ENCODE measurements around the gene RRP12. TPM values are rescaled to one million over a fixed set of nuclear protein-coding genes. Genes with fewer than 3 reads are reported as not detected.

RRP12 gene
- total RNA-seq, 1 donor from 2014 or later, result 106 TPM

- peak overlapping the region; percentile 78 for H3K27ac Mint-ChIP-seq
- H3K9me3 Mint-ChIP-seq, result no peaks in the 10 kb centered on the region
- H3K4me3 Mint-ChIP-seq, result peak overlapping the region; percentile 83
- DNase-seq, result peak; percentile 63
- peaks cover 28% of the 10 kb centered on the region for H3K36me3 Mint-ChIP-seq (ENCODE audit: low read depth)
- peaks cover 17% of the 10 kb centered on the region for H3K27me3 Mint-ChIP-seq
- H3K4me1 Mint-ChIP-seq, result peaks cover 45% of the 10 kb centered on the region
- intact Hi-C loops (cut with micrococcal nuclease), result loop anchor here (1.0 to 2.0 kb wide), 2 partner anchors 12 to 54 kb away; no protein-coding TSS in a partner anchor
Observed at GRCh38 chr10:97332591-97333350, 68.4 kb downstream of the RRP12 start.

DNA sequence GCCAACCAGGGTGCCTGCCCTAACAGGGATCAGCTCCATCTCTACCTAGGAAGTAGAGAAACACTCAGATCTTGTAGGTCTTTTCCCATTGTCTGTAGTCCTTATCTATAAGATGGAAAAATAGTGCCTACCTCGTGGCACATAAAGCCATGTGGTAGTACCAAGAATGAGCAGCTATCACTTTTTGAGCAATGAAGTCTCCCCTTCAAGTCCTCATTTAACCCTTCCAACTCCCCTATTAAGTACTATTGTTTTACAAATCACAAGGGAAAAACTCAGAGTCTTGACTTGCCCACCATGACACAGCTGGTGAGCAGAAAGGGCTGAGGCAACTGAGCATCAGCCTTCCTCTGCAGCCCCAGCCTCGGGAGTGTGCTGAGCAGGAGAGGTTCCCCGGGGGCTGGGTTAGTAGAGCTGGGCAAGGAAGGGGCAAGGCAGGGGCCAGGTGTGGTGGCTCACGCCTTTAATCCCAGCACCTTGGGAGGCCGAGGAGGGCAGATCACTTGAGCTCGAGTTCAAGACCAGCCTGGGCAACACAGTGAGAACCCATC is 69.9 kb downstream of the RRP12 start:
- Mint-ChIP-seq H3K27ac (peak overlapping the region; percentile 64), H3K4me3 (peak overlapping the region; percentile 36), H3K36me3 (ENCODE audit: low read depth) (peaks cover 28% of the 10 kb centered on the region), H3K27me3 (peaks cover 4% of the 10 kb centered on the region), H3K4me1 (peaks cover 53% of the 10 kb centered on the region), H3K9me3 (no peaks in the 10 kb centered on the region)
- no peak for DNase-seq
- intact Hi-C loops (cut with micrococcal nuclease), result no loop called here

GRCh38 chr10:97329766-97330165 is 71.4 kb downstream of the RRP12 start:
- H3K4me3 Mint-ChIP-seq, result no peak overlapping the region
- intact Hi-C loops (cut with micrococcal nuclease), result no loop called here
- H3K27ac Mint-ChIP-seq, result no peak overlapping the region
- DNase-seq, result no peak
- H3K4me1 Mint-ChIP-seq, result peaks cover 52% of the 10 kb centered on the region
- peaks cover 28% of the 10 kb centered on the region for H3K36me3 Mint-ChIP-seq (ENCODE audit: low read depth)
- no peaks in the 10 kb centered on the region for H3K9me3 Mint-ChIP-seq
- H3K27me3 Mint-ChIP-seq, result no peaks in the 10 kb centered on the region

- no peak for DNase-seq
- peaks cover 28% of the 10 kb centered on the region for H3K36me3 Mint-ChIP-seq (ENCODE audit: low read depth)
- no peak overlapping the region for H3K27ac Mint-ChIP-seq
- intact Hi-C loops (cut with micrococcal nuclease), result no loop called here
- no peaks in the 10 kb centered on the region for H3K27me3 Mint-ChIP-seq
- H3K4me1 Mint-ChIP-seq, result peaks cover 52% of the 10 kb centered on the region
- no peaks in the 10 kb centered on the region for H3K9me3 Mint-ChIP-seq
- no peak overlapping the region for H3K4me3 Mint-ChIP-seq
Observed at GRCh38 chr10:97328646-97329453, 72.3 kb downstream of the RRP12 start.

- intact Hi-C loops (cut with micrococcal nuclease), result no loop called here
- no peaks in the 10 kb centered on the region for H3K27me3 Mint-ChIP-seq
- no peaks in the 10 kb centered on the region for H3K9me3 Mint-ChIP-seq
- peaks cover 22% of the 10 kb centered on the region for H3K36me3 Mint-ChIP-seq (ENCODE audit: low read depth)
- no peak overlapping the region for H3K4me3 Mint-ChIP-seq
- peaks cover 41% of the 10 kb centered on the region for H3K4me1 Mint-ChIP-seq
- peak overlapping the region; percentile 75 for H3K27ac Mint-ChIP-seq
- no peak for DNase-seq
Observed at GRCh38 chr10:97327348-97328294, 73.5 kb downstream of the RRP12 start.

GRCh38 chr10:97325754-97326153 is 75.4 kb downstream of the RRP12 start:
- Mint-ChIP-seq H3K27ac (no peak overlapping the region), H3K27me3 (peaks cover 3% of the 10 kb centered on the region), H3K9me3 (no peaks in the 10 kb centered on the region), H3K4me3 (no peak overlapping the region), H3K4me1 (peaks cover 37% of the 10 kb centered on the region), H3K36me3 (ENCODE audit: low read depth) (peaks cover 15% of the 10 kb centered on the region)
- DNase-seq, result no peak
- intact Hi-C loops (cut with micrococcal nuclease), result no loop called here

DNA sequence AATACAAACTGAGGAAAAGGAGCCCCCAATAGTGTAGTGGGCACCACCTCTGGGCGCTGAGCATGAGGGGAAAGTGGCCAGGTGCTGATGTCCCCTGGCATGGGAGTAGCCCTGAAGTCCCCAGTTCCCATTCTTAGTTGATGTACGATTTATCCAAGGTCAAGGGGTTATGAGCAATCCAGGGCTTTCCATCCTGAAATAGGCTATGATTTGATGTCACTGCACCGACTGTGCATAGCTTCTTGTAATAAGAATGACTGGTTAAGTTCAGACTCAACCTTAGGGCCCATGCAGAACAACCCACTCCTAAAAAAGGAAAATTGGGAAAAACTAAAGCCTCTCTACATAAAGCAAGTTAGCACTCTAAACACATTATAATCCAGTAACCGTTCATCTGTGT is 77.6 kb downstream of the RRP12 start:
- H3K27ac Mint-ChIP-seq, result no peak overlapping the region
- intact Hi-C loops (cut with micrococcal nuclease), result no loop called here
- peaks cover 9% of the 10 kb centered on the region for H3K27me3 Mint-ChIP-seq

GRCh38 chr10:97321804-97322190 is 79.3 kb downstream of the RRP12 start:
- H3K27me3 Mint-ChIP-seq, result peaks cover 12% of the 10 kb centered on the region
- intact Hi-C loops (cut with micrococcal nuclease), result no loop called here
- no peaks in the 10 kb centered on the region for H3K9me3 Mint-ChIP-seq
- no peak overlapping the region for H3K27ac Mint-ChIP-seq
- H3K36me3 Mint-ChIP-seq (ENCODE audit: low read depth), result peaks cover 6% of the 10 kb centered on the region
- peak overlapping the region; percentile 40 for H3K4me3 Mint-ChIP-seq
- H3K4me1 Mint-ChIP-seq, result peaks cover 27% of the 10 kb centered on the region
- DNase-seq, result no peak

More for the DNA sequence above, 77.6 kb downstream of the RRP12 start:
- Mint-ChIP-seq H3K9me3 (no peaks in the 10 kb centered on the region), H3K4me1 (peaks cover 40% of the 10 kb centered on the region), H3K4me3 (no peak overlapping the region), H3K36me3 (ENCODE audit: low read depth) (peaks cover 8% of the 10 kb centered on the region)
- DNase-seq, result no peak

GRCh38 chr10:97321032-97321803 is 79.9 kb downstream of the RRP12 start:
- Mint-ChIP-seq H3K4me1 (peaks cover 23% of the 10 kb centered on the region), H3K27me3 (peaks cover 12% of the 10 kb centered on the region), H3K27ac (peak overlapping the region; percentile 87), H3K4me3 (peak overlapping the region; percentile 92), H3K36me3 (ENCODE audit: low read depth) (peaks cover 6% of the 10 kb centered on the region), H3K9me3 (no peaks in the 10 kb centered on the region)
- DNase-seq, result peak; percentile 64
- intact Hi-C loops (cut with micrococcal nuclease), result no loop called here

DNA sequence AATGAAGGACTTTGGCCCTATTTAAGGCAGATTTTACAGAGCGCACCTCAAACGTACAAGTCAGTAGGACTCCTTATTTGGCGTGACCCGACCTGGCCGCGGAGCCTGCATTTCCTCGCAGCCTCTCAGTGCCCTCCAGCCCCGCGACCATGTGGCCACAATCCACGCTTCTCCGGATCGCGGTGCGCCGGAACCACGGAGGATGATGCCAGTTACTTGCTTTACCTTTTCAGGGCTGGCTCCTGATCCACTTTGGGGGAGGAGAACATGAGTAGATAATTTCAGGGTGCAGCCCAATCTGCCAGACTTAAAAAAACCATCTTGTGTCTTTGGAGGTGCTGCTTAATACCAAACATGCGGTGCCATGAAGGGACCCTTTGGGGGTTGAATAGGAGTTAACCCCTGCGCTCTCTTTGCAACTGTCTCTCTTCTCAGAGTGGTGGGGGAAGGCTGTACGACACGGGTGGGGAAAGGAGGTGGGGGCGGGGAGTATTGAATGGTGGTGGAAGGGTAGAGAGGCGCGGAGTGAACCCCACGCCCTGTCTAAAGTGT is 80.6 kb downstream of the RRP12 start:
- peaks cover 12% of the 10 kb centered on the region for H3K27me3 Mint-ChIP-seq
- H3K4me3 Mint-ChIP-seq, result peak overlapping the region; percentile 92
- H3K36me3 Mint-ChIP-seq (ENCODE audit: low read depth), result peaks cover 6% of the 10 kb centered on the region
- intact Hi-C loops (cut with micrococcal nuclease), result loop anchor here (1.0 kb wide), 1 partner anchor 13 kb away; no protein-coding TSS in a partner anchor
- peak; percentile 77 for DNase-seq
- H3K9me3 Mint-ChIP-seq, result no peaks in the 10 kb centered on the region
- peaks cover 23% of the 10 kb centered on the region for H3K4me1 Mint-ChIP-seq
- H3K27ac Mint-ChIP-seq, result peak overlapping the region; percentile 87

GRCh38 chr10:97319671-97320479 is 81.3 kb downstream of the RRP12 start:
- peak; percentile 88 for DNase-seq
- peak overlapping the region; percentile 87 for H3K27ac Mint-ChIP-seq
- peaks cover 12% of the 10 kb centered on the region for H3K27me3 Mint-ChIP-seq
- peaks cover 6% of the 10 kb centered on the region for H3K36me3 Mint-ChIP-seq (ENCODE audit: low read depth)
- peaks cover 23% of the 10 kb centered on the region for H3K4me1 Mint-ChIP-seq
- H3K9me3 Mint-ChIP-seq, result no peaks in the 10 kb centered on the region
- intact Hi-C loops (cut with micrococcal nuclease), result loop anchor here (1.0 to 5.0 kb wide), 3 partner anchors 13 to 177 kb away; partner anchors contain the start of genes ARHGAP19, MMS19 and UBTD1
- peak overlapping the region; percentile 92 for H3K4me3 Mint-ChIP-seq

Measured in activated CD4-positive, alpha-beta T cell treated with anti-CD3 and anti-CD28 coated beads, Interleukin-2, amount 10 ng/mL, durations not matched to agents 24 days and 14 days (primary cell).